HG02870 (cell line): ENCODE results near the gene SLC30A9.

Experiments
- ATAC-seq: cut with Tn5 transposase; IDR thresholded peaks from one replicate; pipeline ENCODE4 v1.9.1; 2021; ENCODE audit warnings: mild to moderate bottlenecking, moderate library complexity; ENCODE audit not compliant: unreplicated experiment

SLC30A9 gene

GRCh38 chr4:42132099-42132498, 141.8 kb downstream of the SLC30A9 start:
- ATAC-seq, result no peak

DNA sequence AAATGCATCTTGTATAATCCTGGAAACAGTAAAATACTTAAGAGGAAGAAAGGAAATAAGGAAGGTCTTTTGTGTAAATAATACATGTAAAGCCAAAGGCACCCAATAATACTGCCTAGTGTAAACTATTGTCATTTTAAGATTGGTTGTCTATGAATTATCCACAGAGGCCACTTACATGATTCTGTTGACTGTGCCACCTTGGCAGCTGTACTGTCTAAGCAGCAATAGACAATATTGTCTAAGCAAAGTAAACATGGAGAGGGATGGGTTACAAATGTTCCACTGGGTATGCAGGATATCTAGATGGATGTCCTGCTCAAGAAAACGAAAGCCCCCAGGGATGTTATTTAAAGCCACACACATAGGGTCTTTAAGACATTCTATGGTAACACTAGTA, 142.7 kb downstream of the SLC30A9 start:
- no peak for ATAC-seq

GRCh38 chr4:42136371-42136770, 146.0 kb downstream of the SLC30A9 start:
- no peak for ATAC-seq
